Measurements from ENCODE around the gene KIAA1143. TPM values are rescaled to one million over a fixed set of nuclear protein-coding genes. Genes with fewer than 3 reads are reported as not detected.

KIAA1143 gene
- 25.2 TPM for total RNA-seq
- long read RNA-seq, full-length matches to known transcripts = 6 of 11 reads
- long read RNA-seq, partial matches to known transcripts = 0 of 11 reads
- long read RNA-seq, other reads (novel, unspliced or antisense) = 5 of 11 reads

- ATAC-seq (peak; percentile 100), DNase-seq (peak; percentile 98)
- TF ChIP-seq CTCF (IDR thresholded peaks at IDR 0.05) = no peak
- Histone ChIP-seq H3K9me3 (no peaks in the 10 kb centered on the region), H3K36me3 (no peaks in the 10 kb centered on the region), H3K27me3 (no peaks in the 10 kb centered on the region), H3K27ac (peak within 1 kb of the TSS; percentile 80), H3K4me3 (peak within 1 kb of the TSS; percentile 68), H3K4me1 (peaks cover 5% of the 10 kb centered on the region)
- intact Hi-C loops (cut with DNase I) = no loop called here
These were observed at the start of gene KIAA1143, which contains the start of gene KIF15 for GRCh38 chr3:44761424-44762169. Gene KIAA1143, minus strand, starts transcription at chr3:44761619. Its CDS starts 17 bp downstream, at chr3:44761602. Gene KIF15, plus strand, starts transcription at chr3:44761794. Its CDS starts 72 bp downstream, at chr3:44761866.

- ATAC-seq (no peak), DNase-seq (no peak)
- Histone ChIP-seq H3K4me3 (no peak overlapping the region), H3K27ac (no peak overlapping the region), H3K9me3 (no peaks in the 10 kb centered on the region), H3K36me3 (no peaks in the 10 kb centered on the region), H3K27me3 (no peaks in the 10 kb centered on the region), H3K4me1 (no peaks in the 10 kb centered on the region)
- TF ChIP-seq CTCF (IDR thresholded peaks at IDR 0.05) = no peak
- intact Hi-C loops (cut with DNase I) = no loop called here
These were observed 44.5 kb upstream of the KIAA1143 start for GRCh38 chr3:44805960-44806359.

GRCh38 chr3:44803298-44803697, 41.9 kb upstream of the KIAA1143 start:
- intact Hi-C loops (cut with DNase I) = no loop called here
- H3K9me3 ChIP-seq = no peaks in the 10 kb centered on the region

GRCh38 chr3:44802011-44802410, 40.6 kb upstream of the KIAA1143 start:
- intact Hi-C loops (cut with DNase I) = no loop called here
- H3K27ac ChIP-seq = no peak overlapping the region
- DNase-seq (no peak), ATAC-seq (peak; percentile 52)
- no peak for TF ChIP-seq CTCF (IDR thresholded peaks at IDR 0.05)
- no peaks in the 10 kb centered on the region for H3K4me1 ChIP-seq
- no peaks in the 10 kb centered on the region for H3K27me3 ChIP-seq
- no peaks in the 10 kb centered on the region for H3K9me3 ChIP-seq
- no peaks in the 10 kb centered on the region for H3K36me3 ChIP-seq
- H3K4me3 ChIP-seq = no peak overlapping the region

More at GRCh38 chr3:44803298-44803697, 41.9 kb upstream of the KIAA1143 start:
- Histone ChIP-seq H3K27ac (no peak overlapping the region), H3K4me1 (no peaks in the 10 kb centered on the region), H3K27me3 (no peaks in the 10 kb centered on the region), H3K36me3 (no peaks in the 10 kb centered on the region), H3K4me3 (no peak overlapping the region)
- TF ChIP-seq CTCF (IDR thresholded peaks at IDR 0.05) = no peak
- DNase-seq = no peak
- ATAC-seq = no peak

GRCh38 chr3:44795197-44795596, 33.8 kb upstream of the KIAA1143 start:
- TF ChIP-seq CTCF (IDR thresholded peaks at IDR 0.05) = no peak
- DNase-seq (no peak), ATAC-seq (no peak)
- Histone ChIP-seq H3K36me3 (no peaks in the 10 kb centered on the region), H3K4me3 (no peak overlapping the region), H3K27ac (no peak overlapping the region), H3K4me1 (no peaks in the 10 kb centered on the region), H3K9me3 (no peaks in the 10 kb centered on the region), H3K27me3 (no peaks in the 10 kb centered on the region)
- intact Hi-C loops (cut with DNase I) = no loop called here

Measured in upper lobe of right lung (tissue), 1 donor.